ENCODE data around the gene LRIG1. TPM values are rescaled to one million over a fixed set of nuclear protein-coding genes. Genes with fewer than 3 reads are reported as not detected.

LRIG1 gene
- total RNA-seq, 1 experiment from 2014 or later: 5.3 TPM

- in situ Hi-C loops (cut with HindIII; ENCODE audit: low pct_unique_long_range_greater_than_20kb, low sequenced_read_pairs): no loop called here
- intact Hi-C loops (cut with micrococcal nuclease; ENCODE audit: unreplicated experiment): loop anchor here (5.0 kb wide), 1 partner anchor 412 kb away; no protein-coding TSS in a partner anchor
- no TSS peak for BruUV-seq (replicated peaks)
- no peak overlapping the region for H3K27ac ChIP-seq (ENCODE audit: low read length)
- TF ChIP-seq POLR2AphosphoS5 (IDR thresholded peaks at IDR 0.05; ENCODE audit: low read depth, low read length) (no peak), SIN3A (IDR thresholded peaks at IDR 0.05; ENCODE audit: borderline replicate concordance, insufficient read depth, low read depth, low read length) (no peak), REST (IDR thresholded peaks at IDR 0.05; ENCODE audit: insufficient read depth in 1 of 2, low read depth in 2 of 2, low read length in 1 of 2) (no peak), TCF7L2 (IDR thresholded peaks at IDR 0.05; ENCODE audit: low read depth, low read length) (no peak)
- TF ChIP-seq, protein P1, sequence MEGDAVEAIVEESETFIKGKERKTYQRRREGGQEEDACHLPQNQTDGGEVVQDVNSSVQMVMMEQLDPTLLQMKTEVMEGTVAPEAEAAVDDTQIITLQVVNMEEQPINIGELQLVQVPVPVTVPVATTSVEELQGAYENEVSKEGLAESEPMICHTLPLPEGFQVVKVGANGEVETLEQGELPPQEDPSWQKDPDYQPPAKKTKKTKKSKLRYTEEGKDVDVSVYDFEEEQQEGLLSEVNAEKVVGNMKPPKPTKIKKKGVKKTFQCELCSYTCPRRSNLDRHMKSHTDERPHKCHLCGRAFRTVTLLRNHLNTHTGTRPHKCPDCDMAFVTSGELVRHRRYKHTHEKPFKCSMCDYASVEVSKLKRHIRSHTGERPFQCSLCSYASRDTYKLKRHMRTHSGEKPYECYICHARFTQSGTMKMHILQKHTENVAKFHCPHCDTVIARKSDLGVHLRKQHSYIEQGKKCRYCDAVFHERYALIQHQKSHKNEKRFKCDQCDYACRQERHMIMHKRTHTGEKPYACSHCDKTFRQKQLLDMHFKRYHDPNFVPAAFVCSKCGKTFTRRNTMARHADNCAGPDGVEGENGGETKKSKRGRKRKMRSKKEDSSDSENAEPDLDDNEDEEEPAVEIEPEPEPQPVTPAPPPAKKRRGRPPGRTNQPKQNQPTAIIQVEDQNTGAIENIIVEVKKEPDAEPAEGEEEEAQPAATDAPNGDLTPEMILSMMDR (IDR thresholded peaks at IDR 0.05): no peak
- no peaks in the 10 kb centered on the region for H3K4me1 ChIP-seq (ENCODE audit: control insufficient read depth, insufficient read depth, low read length)
- H3K4me3 ChIP-seq (ENCODE audit: low read depth in 2 of 2, low read length in 2 of 2): no peak overlapping the region
- no peaks in the 10 kb centered on the region for H3K36me3 ChIP-seq (ENCODE audit: control insufficient read depth, insufficient read depth, low read length)
- no peak for ATAC-seq
- DNase-seq (ENCODE audit: low read depth, low spot score): no peak
- no peaks in the 10 kb centered on the region for H3K9me3 ChIP-seq (ENCODE audit: control insufficient read depth, insufficient read depth, low read depth, low read length)
- CTCF ChIA-PET: no interaction called here
- no peaks in the 10 kb centered on the region for H3K27me3 ChIP-seq (ENCODE audit: control insufficient read depth, insufficient read depth, low read length)
- POLR2A ChIA-PET: interaction anchor here (0.5 kb wide), 1 partner anchor 38 kb away, joined by 3 read pairs; no protein-coding TSS in a partner anchor
Observed at GRCh38 chr3:66404903-66405700, 95.7 kb downstream of the LRIG1 start.

DNA sequence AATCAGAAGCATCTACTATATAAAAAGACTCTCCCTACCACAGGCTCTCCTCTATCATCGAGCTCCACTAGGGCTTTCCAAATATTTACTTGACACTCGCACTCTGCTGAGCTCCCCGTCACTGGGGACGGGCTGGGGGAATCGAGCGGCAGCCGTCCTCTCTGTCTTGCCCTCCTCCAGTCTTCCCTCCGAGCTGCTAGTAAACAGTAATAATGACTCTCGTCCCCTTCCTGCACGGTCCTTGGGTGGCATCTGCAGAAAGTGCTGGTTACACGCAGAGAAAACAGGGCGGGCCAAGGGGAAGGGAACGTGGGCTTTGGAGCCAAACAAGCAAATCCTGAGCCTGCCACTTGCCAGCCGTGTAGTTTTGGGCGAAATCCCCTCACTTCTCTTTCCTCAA is 96.6 kb downstream of the LRIG1 start:
- ChIA-PET POLR2A (no interaction called here), CTCF (interaction anchor here (0.7 kb wide), 1 partner anchor 412 kb away, joined by 3 read pairs; no protein-coding TSS in a partner anchor)
- BruUV-seq (replicated peaks): no TSS peak
- no peaks in the 10 kb centered on the region for H3K9me3 ChIP-seq (ENCODE audit: control insufficient read depth, insufficient read depth, low read depth, low read length)
- no peak for ATAC-seq
- H3K27ac ChIP-seq (ENCODE audit: low read length): no peak overlapping the region
- no peak for TF ChIP-seq SIN3A (IDR thresholded peaks at IDR 0.05; ENCODE audit: borderline replicate concordance, insufficient read depth, low read depth, low read length)
- no peak for TF ChIP-seq POLR2AphosphoS5 (IDR thresholded peaks at IDR 0.05; ENCODE audit: low read depth, low read length)
- no peak for DNase-seq (ENCODE audit: low read depth, low spot score)
- intact Hi-C loops (cut with micrococcal nuclease; ENCODE audit: unreplicated experiment) (no loop called here), in situ Hi-C loops (cut with HindIII; ENCODE audit: low pct_unique_long_range_greater_than_20kb, low sequenced_read_pairs) (no loop called here)
- H3K36me3 ChIP-seq (ENCODE audit: control insufficient read depth, insufficient read depth, low read length): no peaks in the 10 kb centered on the region
- H3K27me3 ChIP-seq (ENCODE audit: control insufficient read depth, insufficient read depth, low read length): no peaks in the 10 kb centered on the region
- no peaks in the 10 kb centered on the region for H3K4me1 ChIP-seq (ENCODE audit: control insufficient read depth, insufficient read depth, low read length)
- H3K4me3 ChIP-seq (ENCODE audit: low read depth in 2 of 2, low read length in 2 of 2): no peak overlapping the region

Measured in Panc1 (cell line).